Measurements from ENCODE around the gene STK38.

DNA sequence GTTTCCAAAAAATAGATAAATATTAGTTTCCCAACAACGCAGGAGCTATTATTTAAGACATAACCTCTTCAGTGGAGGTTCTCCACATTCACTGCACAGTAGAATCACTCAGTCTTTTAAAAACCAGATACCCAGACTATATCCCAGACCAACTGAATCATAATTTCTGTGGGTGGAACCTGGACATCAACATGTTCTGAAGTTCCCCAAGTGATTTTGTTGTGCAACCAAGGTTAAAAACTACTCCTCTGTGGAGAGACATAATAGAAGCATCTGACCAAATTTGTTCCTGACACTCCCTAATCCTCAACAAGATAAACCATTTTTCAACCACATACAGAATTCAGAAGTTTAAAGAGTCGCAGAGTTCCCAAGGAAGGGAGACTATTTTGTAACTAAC lies 42.3 kb downstream of the STK38 start:
- TF ChIP-seq, protein P1, sequence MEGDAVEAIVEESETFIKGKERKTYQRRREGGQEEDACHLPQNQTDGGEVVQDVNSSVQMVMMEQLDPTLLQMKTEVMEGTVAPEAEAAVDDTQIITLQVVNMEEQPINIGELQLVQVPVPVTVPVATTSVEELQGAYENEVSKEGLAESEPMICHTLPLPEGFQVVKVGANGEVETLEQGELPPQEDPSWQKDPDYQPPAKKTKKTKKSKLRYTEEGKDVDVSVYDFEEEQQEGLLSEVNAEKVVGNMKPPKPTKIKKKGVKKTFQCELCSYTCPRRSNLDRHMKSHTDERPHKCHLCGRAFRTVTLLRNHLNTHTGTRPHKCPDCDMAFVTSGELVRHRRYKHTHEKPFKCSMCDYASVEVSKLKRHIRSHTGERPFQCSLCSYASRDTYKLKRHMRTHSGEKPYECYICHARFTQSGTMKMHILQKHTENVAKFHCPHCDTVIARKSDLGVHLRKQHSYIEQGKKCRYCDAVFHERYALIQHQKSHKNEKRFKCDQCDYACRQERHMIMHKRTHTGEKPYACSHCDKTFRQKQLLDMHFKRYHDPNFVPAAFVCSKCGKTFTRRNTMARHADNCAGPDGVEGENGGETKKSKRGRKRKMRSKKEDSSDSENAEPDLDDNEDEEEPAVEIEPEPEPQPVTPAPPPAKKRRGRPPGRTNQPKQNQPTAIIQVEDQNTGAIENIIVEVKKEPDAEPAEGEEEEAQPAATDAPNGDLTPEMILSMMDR (conservative IDR thresholded peaks at IDR 0.05; ENCODE audit: low read length): no peak
- no peak for TF ChIP-seq EZH2phosphoT487 (IDR thresholded peaks at IDR 0.05; ENCODE audit: borderline replicate concordance)

Data from Loucy (cell line).